AG08395 (cell line): ENCODE measurements around the gene PITRM1.

ENCODE experiments used
- DNase-seq: peaks from one replicate; pipeline ENCODE4 v3.0.0; 2012; ENCODE audit warnings: mixed read lengths, low spot score

The PITRM1 gene

GRCh38 chr10:3100856-3101640, 71.5 kb downstream of the PITRM1 start:
- no peak for DNase-seq

- no peak for DNase-seq
These were observed 72.3 kb downstream of the PITRM1 start for GRCh38 chr10:3100093-3100792.

GRCh38 chr10:3099291-3100092, 73.1 kb downstream of the PITRM1 start:
- DNase-seq: peak; percentile 60

GRCh38 chr10:3098689-3099088, 73.9 kb downstream of the PITRM1 start:
- DNase-seq: no peak

GRCh38 chr10:3097160-3097559, 75.4 kb downstream of the PITRM1 start:
- DNase-seq: no peak

GRCh38 chr10:3096149-3096548, 76.4 kb downstream of the PITRM1 start:
- no peak for DNase-seq

GRCh38 chr10:3095373-3096139, 77.0 kb downstream of the PITRM1 start:
- peak; percentile 94 for DNase-seq

- DNase-seq: no peak
These were observed 78.0 kb downstream of the PITRM1 start for GRCh38 chr10:3094609-3095036.

GRCh38 chr10:3093996-3094395, 78.6 kb downstream of the PITRM1 start:
- no peak for DNase-seq

GRCh38 chr10:3091921-3092320, 80.7 kb downstream of the PITRM1 start:
- no peak for DNase-seq

- DNase-seq: peak; percentile 55
These were observed 81.4 kb downstream of the PITRM1 start for GRCh38 chr10:3090914-3091787.

- no peak for DNase-seq
These were observed 82.2 kb downstream of the PITRM1 start for GRCh38 chr10:3090388-3090787.
